ENCODE measurements around the gene KRTAP5-11.
"Not testable (repeated sequence)": the region's sequence is repeated elsewhere in the genome, so short reads cannot be mapped to it uniquely, and the experiment has no call there.

KRTAP5-11 gene, protein sequence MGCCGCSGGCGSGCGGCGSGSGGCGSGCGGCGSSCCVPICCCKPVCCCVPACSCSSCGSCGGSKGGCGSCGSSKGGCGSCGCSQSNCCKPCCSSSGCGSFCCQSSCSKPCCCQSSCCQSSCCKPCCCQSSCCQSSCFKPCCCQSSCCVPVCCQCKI

GRCh38 chr11:71582309-71582895, at the start of gene KRTAP5-11:
Gene KRTAP5-11, minus strand, starts transcription at chr11:71582875. Its CDS starts 38 bp downstream, at chr11:71582837.
- DNase-seq = no peak

- DNase-seq = not testable (repeated sequence)
Observed at GRCh38 chr11:71631551-71631950, 48.9 kb upstream of the KRTAP5-11 start.

GRCh38 chr11:71630071-71630470, 47.4 kb upstream of the KRTAP5-11 start:
- DNase-seq = not testable (repeated sequence)

- DNase-seq = not testable (repeated sequence)
Observed at GRCh38 chr11:71628943-71629342, 46.3 kb upstream of the KRTAP5-11 start.

DNA sequence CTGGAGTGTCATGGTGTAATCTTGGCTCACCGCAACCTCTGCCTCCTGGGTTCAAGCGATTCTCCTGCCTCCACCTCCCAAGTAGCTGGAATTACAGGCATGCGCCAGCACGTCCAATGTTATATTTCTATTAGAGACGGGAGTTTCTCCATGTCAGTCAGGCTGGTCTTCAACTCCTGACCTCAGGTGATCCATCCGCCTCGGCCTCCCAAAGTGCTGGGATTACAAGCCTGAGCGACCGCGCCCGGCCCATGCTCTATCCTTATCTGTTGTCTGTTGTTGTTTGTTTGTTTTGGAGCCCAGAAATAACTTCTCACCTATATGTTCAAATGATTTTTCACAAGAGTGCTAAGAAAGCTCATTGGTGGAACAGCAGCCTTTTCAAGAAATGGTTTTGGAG, 40.6 kb upstream of the KRTAP5-11 start:
- not testable (repeated sequence) for DNase-seq

GRCh38 chr11:71622561-71622960, 39.9 kb upstream of the KRTAP5-11 start:
- DNase-seq = not testable (repeated sequence)

DNA sequence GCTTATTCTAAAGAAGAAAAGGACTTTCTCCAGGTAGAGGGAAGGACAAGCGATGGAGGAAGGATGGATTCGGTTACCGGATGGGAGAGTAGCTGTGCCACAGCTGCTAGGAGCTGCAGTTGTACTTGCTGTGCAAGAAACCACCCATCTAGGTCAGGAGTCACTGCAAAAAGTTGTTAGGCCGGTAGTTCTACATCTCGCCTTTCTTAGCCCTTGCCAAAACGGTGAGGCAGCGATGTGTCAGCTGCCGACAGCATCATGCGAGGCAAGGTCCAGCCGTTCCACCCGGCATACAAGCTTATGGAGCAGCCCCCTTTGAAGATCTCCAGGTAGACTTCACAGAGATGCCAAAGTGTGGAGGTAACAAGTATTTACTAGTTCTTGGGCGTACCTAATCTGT, 32.3 kb upstream of the KRTAP5-11 start:
- not testable (repeated sequence) for DNase-seq

GRCh38 chr11:71614366-71614917, 31.8 kb upstream of the KRTAP5-11 start:
- DNase-seq = not testable (repeated sequence)

DNA sequence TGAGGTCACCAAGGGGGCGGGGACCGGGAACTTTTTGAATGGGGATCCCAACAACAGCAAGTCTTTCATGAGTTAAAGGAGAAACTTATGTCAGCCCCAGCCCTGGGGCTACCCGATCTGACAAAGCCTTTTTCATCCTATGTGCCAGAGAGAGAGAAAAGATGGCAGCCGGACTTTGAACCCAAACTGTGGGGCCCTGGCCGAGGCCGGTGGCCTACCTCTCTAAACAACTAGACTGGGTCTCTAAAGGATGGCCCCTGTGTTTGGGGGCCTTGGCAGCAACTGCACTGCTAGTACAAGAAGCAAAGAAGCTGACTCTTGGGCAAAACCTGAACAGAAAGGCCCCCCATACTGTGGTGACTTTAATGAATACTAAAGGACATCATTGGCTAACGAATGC, 31.3 kb upstream of the KRTAP5-11 start:
- DNase-seq = not testable (repeated sequence)

- not testable (repeated sequence) for DNase-seq
Observed at GRCh38 chr11:71611218-71611910, 28.7 kb upstream of the KRTAP5-11 start.

GRCh38 chr11:71608272-71608671, 25.6 kb upstream of the KRTAP5-11 start:
- DNase-seq = not testable (repeated sequence)

DNA sequence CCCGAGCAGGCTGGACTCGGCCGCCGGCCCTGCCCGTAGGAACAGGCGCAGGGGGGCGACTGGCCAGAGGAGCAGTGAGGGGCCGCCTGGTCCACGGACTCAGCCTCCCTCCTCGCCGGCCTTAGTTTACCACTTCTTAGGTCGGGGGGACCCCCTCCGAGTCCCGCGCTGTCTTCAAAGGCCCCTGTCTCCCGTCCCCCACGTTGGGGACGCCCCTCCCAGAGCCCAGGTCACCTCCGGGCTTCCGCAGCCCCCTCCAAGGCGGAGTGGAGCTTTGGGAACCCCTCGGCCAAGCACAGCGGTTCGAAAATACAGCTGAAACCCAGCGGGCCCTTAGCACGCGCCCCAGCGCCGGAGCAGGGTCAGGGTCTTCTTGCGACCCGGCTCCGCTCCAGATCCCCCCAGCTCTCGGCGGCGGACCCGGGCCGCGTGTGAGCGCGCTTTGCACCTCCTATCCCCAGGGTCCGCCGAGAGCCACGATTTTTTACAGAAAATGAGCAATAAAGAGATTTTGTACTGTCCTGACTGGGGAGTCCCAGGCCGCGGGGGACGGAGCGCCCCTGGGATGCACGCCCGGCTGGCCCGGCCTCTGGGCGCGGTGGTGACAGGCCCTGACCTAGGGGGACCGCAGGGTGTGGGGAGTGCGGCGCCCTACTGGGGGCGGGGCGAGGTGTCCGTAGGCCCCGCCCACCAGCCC, 25.0 kb upstream of the KRTAP5-11 start:
- not testable (repeated sequence) for DNase-seq

DNA sequence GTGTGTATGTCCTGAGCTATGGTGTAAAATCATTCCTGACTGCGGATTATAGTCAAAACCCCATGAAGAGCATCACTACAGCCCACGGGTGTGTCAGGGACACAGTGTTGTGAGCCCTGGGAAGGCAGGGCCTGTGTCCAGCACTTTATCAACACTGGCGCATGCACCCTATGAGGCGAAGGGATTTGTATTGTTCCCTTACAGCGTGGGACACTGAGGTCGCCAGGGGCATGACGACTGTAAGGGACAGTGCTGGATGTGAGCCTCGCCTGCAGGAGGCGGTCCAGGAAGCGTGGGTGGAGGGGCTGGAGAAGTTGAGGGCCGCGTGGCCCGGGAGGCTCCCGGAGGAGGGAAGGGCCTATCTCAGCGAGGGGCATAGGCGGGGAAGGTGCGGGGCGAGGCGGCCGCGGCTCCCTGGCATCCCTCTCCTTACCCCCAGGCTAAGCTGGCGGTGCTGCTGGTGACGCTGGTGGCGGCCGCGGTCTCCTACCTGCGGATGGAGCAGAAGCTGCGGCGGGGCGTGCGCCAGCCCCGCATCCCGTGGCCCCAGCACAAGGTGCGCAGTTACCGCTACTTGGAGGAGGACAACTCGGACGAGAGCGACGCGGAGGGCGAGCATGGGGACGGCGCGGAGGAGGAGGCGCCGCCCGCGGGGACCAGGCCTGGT, 24.3 kb upstream of the KRTAP5-11 start:
- DNase-seq = not testable (repeated sequence)

DNA sequence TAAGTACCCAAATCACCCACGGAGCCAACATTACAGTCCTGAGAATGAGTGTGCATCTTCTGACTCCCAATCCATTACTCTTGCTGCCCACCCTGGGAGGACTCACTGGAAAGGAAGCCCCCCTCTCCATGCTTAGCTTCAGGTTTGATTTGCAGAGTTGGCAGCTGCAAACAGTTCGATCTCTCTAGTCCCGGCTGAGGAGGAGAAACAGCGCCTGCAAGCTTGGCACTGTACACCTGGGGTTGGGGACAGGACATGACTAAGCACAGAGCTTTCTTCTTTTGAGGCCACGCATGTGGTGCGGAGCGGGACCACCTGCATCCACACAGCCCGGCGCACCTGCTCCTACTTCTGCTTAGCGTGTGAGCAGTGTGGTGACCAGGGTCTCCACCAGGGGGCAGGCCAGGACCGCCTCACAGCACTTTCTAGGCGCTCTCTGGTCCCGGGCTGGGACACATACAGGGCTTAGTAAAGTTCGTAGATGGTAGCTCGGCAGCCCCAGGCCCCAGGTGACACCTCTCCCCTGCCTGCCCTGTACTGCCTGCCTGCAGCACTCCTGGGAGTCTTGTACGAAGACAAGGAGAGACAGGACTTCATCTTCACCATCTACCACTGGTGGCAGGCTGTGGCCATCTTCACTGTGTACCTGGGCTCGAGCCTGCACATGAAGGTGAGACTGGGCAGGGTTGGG, 22.3 kb upstream of the KRTAP5-11 start:
- DNase-seq = not testable (repeated sequence)

DNA sequence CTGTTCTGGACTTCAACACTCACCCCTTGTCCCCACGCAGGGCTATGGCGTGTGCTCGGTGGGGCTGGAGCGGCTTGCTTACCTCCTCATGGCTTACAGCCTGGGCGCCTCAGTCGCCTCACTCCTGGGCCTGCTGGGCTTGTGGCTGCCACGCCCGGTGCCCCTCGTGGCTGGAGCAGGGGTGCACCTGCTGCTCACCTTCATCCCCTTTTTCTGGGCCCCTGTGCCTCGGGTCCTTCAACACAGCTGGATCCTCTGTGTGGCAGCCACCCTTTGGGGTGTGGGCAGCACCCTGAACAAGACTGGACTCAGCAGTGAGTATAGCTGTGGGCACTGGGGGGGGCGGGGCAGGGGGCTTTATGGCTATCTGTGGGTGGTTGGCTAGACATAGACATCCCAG, 20.5 kb upstream of the KRTAP5-11 start:
- not testable (repeated sequence) for DNase-seq

- DNase-seq = not testable (repeated sequence)
Observed at GRCh38 chr11:71589546-71589920, 6.9 kb upstream of the KRTAP5-11 start.

- not testable (repeated sequence) for DNase-seq
Observed at GRCh38 chr11:71588822-71589545, 6.3 kb upstream of the KRTAP5-11 start.

DNA sequence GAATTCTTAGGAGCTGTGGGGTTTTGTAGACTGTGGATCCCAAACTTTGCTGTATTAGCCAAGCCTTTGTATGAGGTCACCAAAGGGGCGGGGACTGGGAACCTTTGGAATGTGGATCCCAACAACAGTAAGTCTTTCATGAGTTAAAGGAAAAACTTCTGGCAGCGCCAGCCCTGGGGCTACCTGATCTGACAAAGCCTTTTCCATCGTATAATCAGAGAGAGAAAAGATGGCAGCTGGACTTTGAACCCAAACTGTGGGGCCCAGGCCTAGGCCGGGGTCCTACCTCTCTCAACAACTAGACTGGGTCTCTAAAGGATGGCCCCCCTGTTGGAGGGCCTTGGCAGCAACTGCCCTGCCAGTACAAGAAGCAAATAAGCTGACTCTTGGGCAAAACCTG, 5.6 kb upstream of the KRTAP5-11 start:
- DNase-seq = not testable (repeated sequence)

GRCh38 chr11:71585673-71586072, 3.0 kb upstream of the KRTAP5-11 start:
- not testable (repeated sequence) for DNase-seq

- DNase-seq = not testable (repeated sequence)
Observed at GRCh38 chr11:71582969-71583368, 294 bp upstream of the KRTAP5-11 start.

DNA sequence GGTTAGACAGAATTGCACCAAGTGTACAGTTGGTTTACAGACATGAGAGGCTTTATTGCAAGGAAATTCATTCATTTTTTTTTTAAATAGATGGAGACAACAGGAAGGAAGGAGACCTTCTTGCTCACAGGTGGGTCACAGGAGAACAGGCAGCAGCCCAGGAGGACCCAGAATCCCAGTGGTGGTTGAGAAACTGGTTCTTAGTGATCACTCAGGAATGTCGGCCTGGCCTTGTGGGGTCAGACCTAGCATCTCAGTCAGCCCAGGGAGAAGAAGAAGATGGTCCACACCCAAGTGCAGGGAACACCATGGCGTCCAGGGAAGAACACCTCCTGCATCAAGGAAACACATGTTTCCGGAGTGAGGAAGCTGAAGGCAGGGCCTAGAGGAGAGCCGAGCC, 849 bp downstream of the KRTAP5-11 start:
- DNase-seq = no peak

Measured in fibroblast of skin of right quadriceps (primary cell).